Measurements from ENCODE around the gene PRTG. TPM values are rescaled to one million over a fixed set of nuclear protein-coding genes. Genes with fewer than 3 reads are reported as not detected.

Gene PRTG
- total RNA-seq, 1 donor from 2014 or later: under 0.01 TPM

GRCh38 chr15:55774113-55774970 is 31.4 kb upstream of the PRTG start:
- Histone ChIP-seq H3K36me3 (ENCODE audit: control insufficient read depth, insufficient read depth, low read length) (no peaks in the 10 kb centered on the region), H3K4me3 (ENCODE audit: low read depth, low read length) (no peak overlapping the region), H3K27me3 (ENCODE audit: control insufficient read depth, insufficient read depth, low read length) (no peaks in the 10 kb centered on the region)
- no peak for FAIRE-seq
- peak; percentile 68 for TF ChIP-seq CTCF (IDR thresholded peaks at IDR 0.05; ENCODE audit: insufficient read depth, low read length, severe bottlenecking)
- peak; percentile 24 for DNase-seq (ENCODE audit: low read depth)

- FAIRE-seq (no peak), DNase-seq (ENCODE audit: low read depth) (no peak)
- H3K4me3 ChIP-seq (ENCODE audit: low read depth, low read length): no peak overlapping the region
- no peaks in the 10 kb centered on the region for H3K27me3 ChIP-seq (ENCODE audit: control insufficient read depth, insufficient read depth, low read length)
- TF ChIP-seq CTCF (IDR thresholded peaks at IDR 0.05; ENCODE audit: insufficient read depth, low read length, severe bottlenecking): no peak
- H3K36me3 ChIP-seq (ENCODE audit: control insufficient read depth, insufficient read depth, low read length): no peaks in the 10 kb centered on the region
These were observed 27.9 kb upstream of the PRTG start for GRCh38 chr15:55770806-55771205.

- no peak for TF ChIP-seq CTCF (IDR thresholded peaks at IDR 0.05; ENCODE audit: insufficient read depth, low read length, severe bottlenecking)
- DNase-seq (ENCODE audit: low read depth): no peak
- Histone ChIP-seq H3K36me3 (ENCODE audit: control insufficient read depth, insufficient read depth, low read length) (no peaks in the 10 kb centered on the region), H3K27me3 (ENCODE audit: control insufficient read depth, insufficient read depth, low read length) (no peaks in the 10 kb centered on the region), H3K4me3 (ENCODE audit: low read depth, low read length) (no peak overlapping the region)
- FAIRE-seq: no peak
These were observed 27.3 kb upstream of the PRTG start for GRCh38 chr15:55770261-55770660.

GRCh38 chr15:55768670-55769185 is 25.8 kb upstream of the PRTG start:
- no peaks in the 10 kb centered on the region for H3K36me3 ChIP-seq (ENCODE audit: control insufficient read depth, insufficient read depth, low read length)
- no peak for FAIRE-seq

GRCh38 chr15:55766676-55767075 is 23.7 kb upstream of the PRTG start:
- H3K4me3 ChIP-seq (ENCODE audit: low read depth, low read length): no peak overlapping the region
- FAIRE-seq: no peak
- H3K27me3 ChIP-seq (ENCODE audit: control insufficient read depth, insufficient read depth, low read length): no peaks in the 10 kb centered on the region
- H3K36me3 ChIP-seq (ENCODE audit: control insufficient read depth, insufficient read depth, low read length): no peaks in the 10 kb centered on the region
- no peak for DNase-seq (ENCODE audit: low read depth)
- no peak for TF ChIP-seq CTCF (IDR thresholded peaks at IDR 0.05; ENCODE audit: insufficient read depth, low read length, severe bottlenecking)

More at GRCh38 chr15:55768670-55769185, 25.8 kb upstream of the PRTG start:
- Histone ChIP-seq H3K4me3 (ENCODE audit: low read depth, low read length) (no peak overlapping the region), H3K27me3 (ENCODE audit: control insufficient read depth, insufficient read depth, low read length) (no peaks in the 10 kb centered on the region)
- peak; percentile 11 for DNase-seq (ENCODE audit: low read depth)
- no peak for TF ChIP-seq CTCF (IDR thresholded peaks at IDR 0.05; ENCODE audit: insufficient read depth, low read length, severe bottlenecking)
